NCI-H82 treated with DMSO at 0.1 percent for 48 hours (cell line): ENCODE data around the gene EID3.
"Not testable (repeated sequence)": the region's sequence is repeated elsewhere in the genome, so short reads cannot be mapped to it uniquely, and the experiment has no call there.

Experiments
- DNase-seq: peaks from one replicate; lab custom pipeline; 2025; ENCODE audit not compliant: unreplicated experiment; lab: John Stamatoyannopoulos, UW

EID3 gene

GRCh38 chr12:104303538-104304151, at the start of gene EID3:
EID3 (plus strand) TSS chr12:104303739; CDS start chr12:104303935, 196 bp downstream.
- DNase-seq = no peak

GRCh38 chr12:104257913-104258472, 45.5 kb upstream of the EID3 start:
- no peak for DNase-seq

GRCh38 chr12:104258476-104259067, 45.0 kb upstream of the EID3 start:
- DNase-seq = no peak

GRCh38 chr12:104263026-104263425, 40.5 kb upstream of the EID3 start:
- no peak for DNase-seq

GRCh38 chr12:104263580-104264358, 39.8 kb upstream of the EID3 start:
- no peak for DNase-seq

GRCh38 chr12:104265436-104265835, 38.1 kb upstream of the EID3 start:
- DNase-seq = not testable (repeated sequence)

- DNase-seq = no peak
These were observed 30.6 kb upstream of the EID3 start for GRCh38 chr12:104272938-104273337.

GRCh38 chr12:104273503-104273902, 30.0 kb upstream of the EID3 start:
- no peak for DNase-seq

- no peak for DNase-seq
These were observed 28.7 kb upstream of the EID3 start for GRCh38 chr12:104274811-104275210.

- peak; percentile 19 for DNase-seq
These were observed 27.9 kb upstream of the EID3 start for GRCh38 chr12:104275689-104276088.

GRCh38 chr12:104276273-104277131, 27.0 kb upstream of the EID3 start:
- DNase-seq = no peak

GRCh38 chr12:104279164-104279563, 24.4 kb upstream of the EID3 start:
- no peak for DNase-seq

GRCh38 chr12:104280111-104280510, 23.4 kb upstream of the EID3 start:
- DNase-seq = no peak

- DNase-seq = no peak
These were observed 22.7 kb upstream of the EID3 start for GRCh38 chr12:104280717-104281458.

GRCh38 chr12:104281636-104282035, 21.9 kb upstream of the EID3 start:
- no peak for DNase-seq

- DNase-seq = no peak
These were observed 21.4 kb upstream of the EID3 start for GRCh38 chr12:104282109-104282508.

- no peak for DNase-seq
These were observed 17.6 kb upstream of the EID3 start for GRCh38 chr12:104285740-104286515.

- DNase-seq = peak; percentile 88
These were observed 16.7 kb upstream of the EID3 start for GRCh38 chr12:104286516-104287482.
